COLO829 (cell line): Measurements from ENCODE around the gene FBN2.
"Not testable (repeated sequence)": the region's sequence is repeated elsewhere in the genome, so short reads cannot be mapped to it uniquely, and the experiment has no call there.

ENCODE experiments used
- DNase-seq: peaks from one replicate; pipeline ENCODE4 v3.0.0; 2012; ENCODE audit warnings: low spot score

FBN2 gene

DNA sequence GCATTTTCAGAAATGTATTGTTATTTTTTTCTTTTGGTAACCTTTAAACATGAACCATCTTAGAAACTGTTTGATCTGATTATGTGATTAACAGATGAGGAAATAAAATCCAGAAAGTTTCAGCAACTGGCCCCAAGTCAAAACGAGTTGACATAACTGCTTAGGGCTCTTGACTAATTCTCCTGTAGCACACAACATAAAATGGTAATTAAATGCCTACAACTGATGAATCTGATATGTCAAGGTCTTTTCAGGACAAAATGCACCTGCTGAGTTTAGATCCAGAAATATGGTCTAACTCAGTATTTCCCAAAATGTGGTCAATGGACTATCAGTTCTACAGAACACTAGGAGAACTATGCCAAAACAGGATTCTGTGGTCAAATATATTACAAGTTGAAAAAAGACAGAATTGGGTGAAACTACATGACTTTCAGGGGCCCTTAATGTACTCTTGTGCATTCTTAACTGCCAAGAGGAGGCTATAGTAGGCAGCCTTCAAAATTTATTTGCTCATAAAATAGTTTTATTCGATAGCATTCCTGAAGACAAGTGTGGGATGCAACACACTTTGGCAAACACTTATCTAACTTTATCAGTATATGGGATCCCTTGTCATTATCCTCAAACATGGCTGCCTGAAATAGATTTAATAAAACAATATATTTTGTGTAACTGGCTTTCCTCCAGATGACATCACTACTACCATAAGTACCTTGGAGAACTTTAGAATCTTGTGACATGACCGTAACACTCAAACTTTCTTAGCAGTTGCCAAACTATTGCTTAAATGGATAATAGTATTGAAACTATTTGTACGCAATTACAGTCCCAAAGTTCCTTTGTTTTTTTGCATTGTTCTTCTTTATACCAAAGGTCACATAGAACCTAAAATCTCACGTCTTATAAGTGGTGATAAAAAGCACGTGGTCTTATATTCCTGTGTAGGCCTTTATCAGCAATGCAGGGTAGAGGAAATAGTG lies 59.4 kb downstream of the FBN2 start:
- no peak for DNase-seq

DNA sequence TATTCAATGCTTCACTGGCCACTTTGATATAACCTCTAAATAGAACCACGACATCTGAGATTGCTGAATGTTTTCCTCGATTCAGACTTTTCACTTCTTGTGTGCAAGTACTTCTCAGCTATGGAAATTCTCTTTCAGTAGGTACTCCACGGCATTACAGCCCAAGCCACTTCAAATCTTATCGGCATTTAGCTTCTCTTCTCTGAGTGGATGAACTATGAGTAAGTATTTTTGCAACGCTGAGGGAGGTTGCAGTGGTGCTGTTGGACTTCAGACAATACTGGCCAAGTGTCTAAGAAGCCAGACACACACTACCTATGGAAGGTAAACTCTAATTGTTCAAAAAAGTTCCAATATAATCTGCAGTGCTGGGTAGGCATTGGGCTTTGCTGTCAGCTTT lies 60.1 kb downstream of the FBN2 start:
- DNase-seq = no peak

DNA sequence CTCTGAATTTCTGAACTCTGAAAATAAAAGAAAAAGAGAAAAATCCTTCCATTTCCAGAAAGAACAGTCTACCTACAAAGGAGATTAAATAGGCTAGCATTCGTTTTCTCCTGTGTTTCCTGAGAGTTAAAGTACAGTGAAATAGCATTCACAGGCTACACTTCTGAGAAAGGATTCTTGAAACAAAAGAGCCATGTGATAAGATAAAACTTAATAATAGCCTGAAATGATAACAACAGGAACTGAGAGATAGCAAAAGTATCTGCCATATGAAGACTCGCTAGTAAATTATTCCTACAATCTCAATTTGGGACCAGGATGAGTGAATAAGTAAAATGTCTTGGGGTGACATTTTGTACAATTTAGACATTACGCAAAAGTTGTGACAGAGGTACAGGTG lies 62.4 kb downstream of the FBN2 start:
- no peak for DNase-seq

DNA sequence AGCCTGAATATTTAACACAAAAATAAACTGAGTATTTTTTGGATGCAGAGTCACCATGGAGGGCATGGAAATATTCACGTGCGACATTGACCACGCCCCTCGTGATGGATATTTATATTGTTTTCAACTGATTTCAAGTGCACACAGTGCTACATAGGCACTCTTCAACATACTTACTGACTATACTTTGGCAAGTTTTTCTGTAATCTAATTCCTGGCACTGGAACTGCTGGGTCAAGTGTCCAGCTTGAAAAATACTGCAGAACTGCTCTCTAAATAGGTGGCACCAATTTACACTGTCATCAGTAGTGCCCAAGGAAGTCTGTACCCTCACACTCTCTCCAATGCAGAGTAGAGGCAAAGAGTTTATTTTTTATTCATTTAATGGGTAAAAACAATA lies 65.1 kb downstream of the FBN2 start:
- no peak for DNase-seq

DNA sequence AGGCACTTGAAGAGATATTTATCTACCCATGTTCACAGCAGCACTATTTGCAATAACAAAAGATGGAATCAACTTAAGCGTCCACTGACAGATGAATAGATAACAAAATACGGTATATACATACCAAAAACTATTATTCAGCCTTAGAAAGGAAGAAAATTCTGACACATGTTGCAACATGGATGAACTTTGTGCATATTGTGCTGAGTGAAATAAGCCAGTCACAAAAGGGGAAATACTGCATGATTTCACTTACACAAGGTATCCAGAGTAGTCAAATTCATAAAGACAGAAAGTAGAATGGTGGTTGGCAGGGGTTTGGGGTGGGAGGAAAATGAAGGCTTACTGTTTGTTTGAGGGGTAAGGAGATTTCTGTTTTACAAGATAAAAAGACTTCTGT lies 66.0 kb downstream of the FBN2 start:
- DNase-seq = no peak

DNA sequence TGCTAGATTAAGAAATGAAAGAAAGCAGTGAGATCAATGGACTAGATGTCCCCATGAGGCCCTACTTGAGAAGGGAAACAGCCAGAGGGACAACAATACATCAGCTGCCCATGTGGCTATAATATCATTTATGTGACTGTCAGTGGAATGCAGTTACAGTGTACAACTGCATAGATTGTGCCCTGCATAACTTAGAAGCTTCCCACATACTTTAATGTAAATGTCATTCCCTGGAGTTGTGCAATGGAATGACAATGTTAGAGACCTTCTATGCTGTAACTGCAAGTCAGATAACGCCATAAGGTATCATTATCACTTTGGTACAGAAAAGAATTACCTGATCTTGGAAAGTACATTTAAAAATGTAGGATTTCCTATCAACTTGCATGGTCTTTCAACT lies 67.4 kb downstream of the FBN2 start:
- no peak for DNase-seq

DNA sequence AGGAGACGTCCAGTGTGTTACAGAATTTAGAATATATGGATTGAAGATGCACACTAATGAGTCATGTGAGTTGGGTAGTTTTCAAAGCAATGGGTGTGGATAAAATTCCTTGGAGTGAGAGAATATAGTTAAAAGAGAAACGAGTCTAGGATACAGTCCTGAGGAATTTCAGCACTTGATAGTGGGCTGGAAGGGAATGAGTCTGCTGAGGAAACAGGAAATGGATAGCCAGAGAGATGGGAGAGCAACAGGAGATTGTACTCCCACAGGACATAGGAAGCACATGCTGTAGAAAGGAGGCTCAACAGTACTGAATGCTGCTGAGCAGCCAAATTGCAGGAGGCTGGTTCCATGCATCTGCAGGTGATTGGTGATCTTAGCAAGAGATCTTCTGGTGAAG lies 68.1 kb downstream of the FBN2 start:
- no peak for DNase-seq

DNA sequence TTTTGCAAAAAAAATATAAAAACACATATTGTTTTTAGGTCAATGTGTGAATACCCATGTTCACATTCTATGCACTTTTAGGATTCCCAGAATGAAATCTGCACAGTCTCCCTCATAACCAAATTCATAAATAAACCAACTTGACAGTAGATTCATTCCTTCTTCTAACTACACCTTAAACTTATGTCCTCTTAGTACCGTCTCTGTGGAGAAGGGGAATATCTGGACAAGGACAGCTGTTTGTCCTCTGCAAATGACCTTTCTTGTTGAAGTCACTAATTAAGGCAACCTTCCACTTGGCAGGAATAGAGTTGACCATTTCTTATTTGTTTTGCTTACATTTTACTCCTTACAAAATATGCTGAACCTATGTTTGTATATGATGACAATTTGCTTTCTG lies 71.1 kb downstream of the FBN2 start:
- DNase-seq = no peak

DNA sequence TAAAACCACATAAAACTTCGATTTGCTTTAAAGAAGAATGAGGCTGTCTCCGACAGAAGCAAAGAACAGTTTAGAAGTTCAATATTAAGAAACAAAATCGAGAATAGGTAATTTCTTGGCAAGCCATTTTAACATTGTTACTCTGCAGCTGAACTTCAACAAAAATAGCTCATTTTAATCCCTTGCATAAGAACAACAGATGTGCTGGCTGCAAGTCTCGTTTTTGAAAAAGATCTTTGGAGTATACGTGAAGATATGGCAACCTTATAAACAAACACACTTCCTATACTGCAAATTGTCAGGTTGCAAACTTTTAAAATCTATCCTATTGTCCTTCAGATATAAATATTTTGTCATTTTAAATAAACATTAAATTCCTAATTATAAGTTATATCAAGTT lies 71.5 kb downstream of the FBN2 start:
- no peak for DNase-seq

DNA sequence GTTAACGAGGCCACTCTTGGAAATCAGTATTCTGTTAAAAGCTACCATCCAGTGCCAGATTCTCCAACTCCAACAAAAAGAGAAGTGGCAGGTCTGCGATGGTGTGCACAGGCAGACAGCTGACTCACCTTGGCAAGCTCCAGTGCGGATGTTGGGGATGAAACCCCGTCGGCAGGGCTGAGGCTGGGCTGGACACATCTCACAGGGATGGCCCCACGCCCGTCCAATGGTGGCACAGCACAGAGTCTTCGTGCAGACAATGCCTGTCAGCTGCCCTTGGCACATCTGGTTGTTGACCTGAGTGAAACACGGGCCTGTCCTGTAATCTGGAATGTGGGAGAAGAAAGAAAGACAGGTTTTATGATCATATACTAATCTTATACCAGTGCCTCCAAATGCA lies 73.4 kb downstream of the FBN2 start:
- DNase-seq = no peak

DNA sequence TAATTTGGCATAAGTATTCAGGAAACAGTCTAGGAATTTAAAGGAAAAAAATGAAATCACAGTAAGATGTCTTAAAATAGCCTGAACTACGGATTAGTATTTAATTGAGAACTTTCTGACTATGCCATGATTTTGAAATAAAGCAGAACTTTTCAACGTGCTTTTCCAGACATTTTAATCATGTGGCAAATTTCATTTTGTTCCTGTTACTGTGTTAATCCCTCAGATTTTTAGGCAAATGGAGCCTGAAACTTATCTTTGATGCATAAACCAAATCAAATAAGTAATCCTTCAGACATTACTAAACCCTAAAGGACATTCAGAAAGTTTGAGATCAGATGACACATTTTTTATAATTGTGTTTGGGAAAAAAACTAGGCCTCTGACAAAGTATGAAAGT lies 75.7 kb downstream of the FBN2 start:
- no peak for DNase-seq

DNA sequence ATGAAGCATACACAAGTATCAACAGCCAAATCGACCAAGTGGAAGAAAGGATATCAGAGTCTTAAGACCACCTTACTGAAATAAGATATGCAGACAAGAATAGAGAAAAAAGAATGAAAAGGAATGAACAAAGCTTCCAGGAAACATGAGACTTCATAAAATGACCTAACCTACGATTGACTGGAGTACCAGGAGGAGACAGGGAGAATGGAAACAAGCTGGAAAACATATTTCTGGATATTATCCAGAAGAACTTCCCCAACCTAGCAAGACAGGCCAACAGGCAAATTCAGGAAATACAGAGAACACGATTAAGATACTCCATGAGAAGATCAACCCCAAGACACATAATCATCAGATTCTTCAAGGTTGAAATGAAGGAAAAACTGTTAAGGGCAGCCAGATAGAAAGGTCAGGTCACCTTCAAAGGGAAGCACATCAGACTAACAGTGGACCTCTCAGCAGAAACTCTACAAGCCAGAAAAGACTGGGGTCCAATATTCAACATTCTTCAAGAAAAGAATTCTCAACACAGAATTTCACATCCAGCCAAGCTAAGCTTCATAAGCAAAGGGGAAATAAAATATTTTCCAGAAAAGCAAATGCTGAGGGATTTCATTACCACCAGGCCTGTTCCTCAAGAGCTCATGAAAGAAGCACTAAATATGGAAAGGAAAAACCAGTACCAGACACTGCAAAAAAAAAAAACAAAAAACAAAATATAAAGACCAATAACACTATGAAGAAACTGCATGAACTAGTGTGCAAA lies 80.7 kb downstream of the FBN2 start:
- not testable (repeated sequence) for DNase-seq

DNA sequence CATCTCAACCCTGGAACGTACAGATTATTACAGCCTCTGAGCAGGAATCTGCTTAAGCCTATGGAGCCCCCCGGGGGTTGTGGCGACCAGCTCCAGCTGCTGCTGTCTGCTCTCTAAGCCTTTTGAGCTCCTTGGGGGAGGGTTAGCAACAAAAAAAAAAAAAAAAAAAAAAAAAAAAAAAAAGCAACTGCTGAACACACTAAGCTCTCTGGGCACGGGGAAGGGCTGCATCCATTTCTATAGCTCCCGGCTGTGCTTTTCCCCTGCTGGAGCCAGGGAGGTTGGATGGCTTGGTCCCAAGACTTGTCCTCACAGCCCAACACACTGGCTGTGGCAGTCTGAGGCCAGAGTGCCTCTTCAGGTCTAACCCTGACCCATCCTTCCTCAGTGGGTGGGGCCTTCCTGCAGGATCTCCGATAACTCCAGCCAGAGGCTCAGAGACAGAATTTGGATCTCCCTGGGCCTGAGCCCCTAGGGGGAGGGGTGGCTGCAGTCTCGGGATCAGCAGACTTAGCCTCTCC lies 82.1 kb downstream of the FBN2 start:
- no peak for DNase-seq

DNA sequence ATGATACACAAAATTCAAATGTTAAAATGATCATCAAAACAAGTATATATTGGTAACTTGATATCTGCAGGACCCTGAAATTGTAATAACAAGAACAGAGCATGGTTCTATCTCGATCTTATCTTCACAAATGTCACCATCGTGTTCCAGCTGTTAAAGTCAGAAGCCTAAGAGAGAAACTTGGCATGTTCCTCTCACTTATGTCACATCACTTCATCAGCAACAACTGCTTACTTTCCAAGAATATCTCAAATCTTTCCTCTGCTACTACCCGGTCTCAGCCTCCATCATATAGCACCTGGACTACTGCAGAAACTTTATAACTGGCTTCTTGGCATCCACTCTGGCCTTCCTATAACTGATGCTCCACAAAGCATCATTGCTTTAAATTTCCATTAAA lies 84.9 kb downstream of the FBN2 start:
- DNase-seq = no peak

DNA sequence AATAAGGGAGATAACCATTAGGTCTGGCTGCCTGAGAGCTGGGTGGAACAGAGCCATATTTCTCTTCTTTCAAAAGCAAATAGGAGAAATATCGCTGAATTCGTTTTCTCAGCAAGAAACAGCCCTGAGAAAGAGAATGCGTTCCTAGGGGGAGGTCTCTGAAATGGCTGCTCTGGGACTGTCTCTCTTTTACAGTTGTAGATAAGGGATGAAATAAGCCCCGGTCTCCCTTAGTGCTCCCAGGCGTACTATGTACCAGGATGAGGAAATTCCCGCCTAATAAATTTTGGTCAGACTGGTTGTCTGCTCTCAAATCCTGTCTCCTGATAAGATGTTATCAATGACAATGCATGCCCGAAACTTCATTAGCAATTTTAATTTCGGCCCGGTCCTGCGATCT lies 90.8 kb downstream of the FBN2 start:
- not testable (repeated sequence) for DNase-seq

DNA sequence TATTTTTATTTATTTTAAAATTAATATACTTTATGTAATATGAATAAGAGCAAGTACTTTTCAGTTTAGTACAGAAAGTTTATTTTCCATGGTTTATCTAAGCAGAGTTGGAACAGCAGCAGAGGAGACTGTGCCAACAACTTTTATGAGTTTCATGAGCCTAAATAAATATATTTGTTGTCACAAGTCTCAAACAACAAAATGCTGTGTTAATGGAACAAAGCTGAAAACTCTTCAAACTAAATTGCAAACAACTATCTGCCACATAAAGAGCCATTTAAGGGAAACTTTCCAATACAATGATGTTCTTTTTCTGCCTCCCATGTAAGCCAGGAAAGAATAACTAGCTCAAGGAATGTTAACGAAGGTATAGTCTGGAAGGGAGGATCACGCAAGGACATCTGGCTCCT lies 96.1 kb downstream of the FBN2 start:
- DNase-seq = no peak

DNA sequence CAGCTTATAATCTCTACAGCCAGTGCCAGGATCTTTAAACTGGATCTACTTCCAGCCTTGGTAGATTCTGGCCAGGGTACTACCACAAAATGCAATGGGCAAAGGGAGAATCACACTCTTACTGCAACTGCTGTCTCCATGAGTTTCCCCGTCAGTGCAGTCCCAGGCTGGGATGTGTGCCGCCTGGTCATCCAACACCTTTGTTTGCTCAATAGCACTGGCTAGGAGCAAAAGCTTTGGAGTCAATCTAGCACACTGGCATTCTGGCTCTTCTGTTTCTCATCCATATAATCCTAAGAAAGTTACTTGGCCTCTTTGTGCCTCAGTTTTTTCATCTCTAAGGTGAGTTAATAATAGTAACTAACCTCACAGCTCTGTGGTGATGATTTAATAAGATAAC lies 96.9 kb downstream of the FBN2 start:
- DNase-seq = no peak

DNA sequence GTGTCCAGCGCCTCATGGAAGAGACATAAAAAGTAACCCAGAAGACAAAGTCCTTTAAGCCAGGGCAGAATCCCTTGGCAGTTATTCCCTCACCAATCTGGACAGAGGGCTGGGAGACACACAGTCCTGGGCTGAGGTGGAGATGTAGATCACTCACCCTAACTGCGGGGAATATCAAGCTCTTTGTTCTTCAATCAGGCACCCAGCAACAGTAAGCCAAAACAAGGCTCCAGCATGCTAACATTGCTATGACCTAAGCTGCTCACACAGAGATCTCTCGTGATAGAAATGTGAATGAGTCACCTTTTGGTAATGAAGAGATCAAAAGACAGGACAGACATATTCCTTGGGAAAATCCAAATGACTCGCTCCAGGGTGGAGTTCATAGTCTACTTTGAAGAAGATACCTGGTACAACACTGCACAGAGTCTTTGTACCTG lies 101.3 kb downstream of the FBN2 start:
- peak; percentile 46 for DNase-seq

DNA sequence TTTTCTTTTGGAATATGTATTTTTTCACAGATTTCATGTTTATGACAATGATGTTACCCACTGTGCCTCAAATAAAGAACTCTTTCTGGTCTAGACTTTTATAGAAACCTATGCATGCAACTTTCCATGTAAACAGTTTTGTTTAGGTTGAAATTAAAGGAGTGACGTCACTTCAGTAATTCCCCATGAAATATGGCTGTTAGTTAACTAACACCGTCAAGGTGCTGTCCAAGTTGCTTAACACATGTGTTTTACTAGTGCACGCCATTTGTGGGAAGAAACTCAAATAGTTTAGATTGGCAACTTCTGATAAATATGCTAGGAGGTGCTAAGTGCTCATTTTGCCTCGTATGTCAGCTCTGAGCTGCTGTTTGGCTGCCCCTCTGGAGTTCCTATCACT lies 102.2 kb downstream of the FBN2 start:
- no peak for DNase-seq

DNA sequence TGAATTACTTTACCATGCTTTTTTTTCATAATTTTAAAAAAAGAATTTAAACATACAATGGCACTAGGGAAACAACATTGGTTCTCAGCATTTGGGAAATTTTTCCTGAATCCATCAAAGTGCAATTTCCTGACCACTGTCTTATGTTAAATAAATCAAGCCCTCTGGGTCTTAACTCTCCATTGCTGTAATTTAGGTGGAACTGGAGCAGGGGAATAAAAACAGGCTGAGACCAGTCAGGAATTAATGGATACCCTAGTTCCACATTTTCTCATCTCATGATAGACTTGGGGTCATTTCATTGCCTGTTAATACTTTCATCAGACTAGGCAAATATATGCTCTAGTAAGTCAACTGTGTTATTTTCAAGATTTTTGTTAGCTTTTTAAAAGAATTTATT lies 103.1 kb downstream of the FBN2 start:
- no peak for DNase-seq

DNA sequence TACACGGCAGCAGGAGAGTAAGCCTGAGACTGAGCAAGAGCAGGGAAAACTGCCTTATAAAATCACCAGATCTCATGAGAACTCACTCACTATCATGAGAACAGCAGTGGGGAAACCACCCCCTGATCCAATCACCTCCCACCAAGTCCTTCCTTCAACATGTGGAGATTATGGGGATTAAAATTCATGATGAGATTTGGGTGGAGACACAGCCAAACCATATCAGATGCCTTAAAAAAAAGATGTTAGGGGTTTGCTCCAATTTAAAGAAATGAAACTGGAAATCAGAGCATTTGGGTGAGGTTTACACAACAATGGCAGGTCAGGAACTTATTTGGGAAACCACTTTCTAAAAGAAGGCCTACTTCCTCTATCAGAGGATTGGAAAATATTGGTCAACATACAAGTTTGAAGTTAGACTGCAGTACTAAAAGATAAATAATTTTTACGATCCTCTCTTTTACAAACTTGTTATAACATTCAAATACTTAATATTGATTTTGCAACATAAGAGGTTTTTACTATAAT lies 105.1 kb downstream of the FBN2 start:
- DNase-seq = no peak

DNA sequence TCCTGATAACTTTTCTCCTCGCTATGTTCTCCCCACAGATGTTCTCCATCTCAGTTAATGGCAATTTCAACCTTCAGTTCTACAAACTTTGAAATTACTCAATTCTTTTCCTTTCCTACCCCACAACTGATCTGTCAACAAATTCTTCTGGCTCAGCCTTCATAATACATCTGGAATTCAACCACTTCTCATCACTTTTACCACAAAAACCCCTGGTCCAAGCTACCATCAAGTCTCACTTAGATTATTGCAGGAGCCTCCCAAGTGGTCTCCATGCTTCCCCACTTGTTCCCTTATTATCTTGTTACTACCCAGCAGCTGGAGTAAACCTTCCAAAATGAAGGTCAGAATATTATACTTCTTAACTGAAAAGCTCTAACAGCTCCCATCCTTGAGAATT lies 110.1 kb downstream of the FBN2 start:
- DNase-seq = no peak

DNA sequence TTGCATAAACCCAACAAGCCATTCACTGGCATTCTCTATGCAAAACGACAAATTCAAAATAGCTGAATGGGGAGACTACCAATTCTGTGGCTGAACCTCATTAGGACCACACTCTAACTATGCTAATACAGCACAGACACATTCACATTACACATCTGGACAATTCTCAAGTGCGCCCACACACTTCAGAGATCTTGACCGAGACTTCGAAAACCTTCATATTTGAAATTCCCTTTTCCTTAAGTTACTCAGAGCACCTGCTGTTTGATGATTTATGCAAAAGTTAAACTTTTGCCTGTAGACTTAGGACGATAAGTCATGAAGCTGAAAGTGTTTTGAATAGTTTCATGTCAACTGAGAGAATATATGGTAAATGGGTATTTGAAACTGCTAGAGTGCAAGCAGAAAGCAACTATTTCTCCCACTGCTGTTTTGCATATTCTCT lies 111.9 kb downstream of the FBN2 start:
- DNase-seq = no peak
